Suppressor macrophage treated with lipopolysaccharide for 4 hours (primary cell): ENCODE measurements around the gene MTUS2.

ENCODE experiments used
- DNase-seq: peaks from one replicate; pipeline ENCODE4 v3.0.0-alpha.2; 2020

The MTUS2 gene

DNA sequence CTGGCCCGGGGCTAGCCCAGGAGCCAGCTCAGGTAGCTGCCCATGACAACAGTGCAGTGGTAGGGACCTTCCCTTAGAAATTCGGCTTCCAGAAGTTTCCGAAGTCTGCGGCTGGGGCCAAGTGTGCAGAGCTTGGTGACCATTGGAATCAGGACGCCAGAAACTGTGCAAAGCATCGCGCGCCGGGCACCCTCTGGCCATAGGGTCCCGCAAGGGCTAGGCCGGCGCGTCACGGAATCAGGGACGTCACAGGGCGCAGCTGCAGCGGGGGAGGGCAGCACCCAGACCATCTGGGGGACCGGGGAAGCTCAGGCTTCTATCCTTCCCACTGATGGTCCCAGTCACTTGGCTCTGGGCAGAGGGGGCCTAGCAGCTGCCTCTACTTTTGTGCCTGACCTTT, 219.1 kb downstream of the MTUS2 start:
- no peak for DNase-seq

GRCh38 chr13:29046588-29046987, 226.4 kb downstream of the MTUS2 start:
- DNase-seq, result no peak

DNA sequence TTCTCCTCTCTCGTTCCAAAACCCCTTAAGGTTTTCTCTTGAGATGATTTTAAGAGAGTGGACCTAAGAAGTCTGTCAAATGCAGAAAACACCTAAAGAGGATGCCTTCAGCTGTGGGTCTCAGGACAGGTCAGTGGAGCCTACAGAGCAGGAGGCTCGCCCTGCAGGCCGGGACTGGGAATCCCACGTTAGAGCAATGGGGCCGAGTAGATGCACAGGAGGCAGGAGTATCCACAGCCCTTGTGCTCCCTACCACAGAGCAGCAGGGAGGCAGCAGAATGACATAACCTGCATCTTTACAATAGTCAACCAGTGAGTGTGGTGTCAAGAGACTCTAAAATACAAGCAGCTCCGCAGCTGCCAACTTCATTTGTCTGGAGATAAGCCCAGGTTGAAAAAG, 229.4 kb downstream of the MTUS2 start:
- no peak for DNase-seq

- DNase-seq, result no peak
Observed at GRCh38 chr13:29050719-29051118, 230.6 kb downstream of the MTUS2 start.

DNA sequence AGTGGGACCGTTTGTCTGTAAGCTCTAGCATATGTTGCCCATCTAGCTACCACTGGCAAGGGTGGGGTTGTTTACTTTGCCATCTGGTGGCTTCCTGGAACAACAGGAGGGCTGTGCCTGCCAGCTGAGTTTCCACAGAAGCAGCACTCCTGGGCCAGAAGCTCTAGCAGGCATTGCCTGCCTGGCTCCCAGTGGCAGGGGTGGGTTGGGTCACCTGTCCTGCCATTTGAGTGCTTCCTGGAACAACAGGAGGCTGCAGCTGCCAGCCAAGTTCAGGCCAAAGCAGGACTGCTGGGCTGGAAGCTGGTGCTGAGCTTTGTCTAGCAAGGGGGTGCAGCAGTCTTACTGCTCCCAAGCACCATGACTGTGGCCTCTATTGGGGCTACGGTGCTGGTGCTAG, 239.7 kb downstream of the MTUS2 start:
- DNase-seq, result no peak

- DNase-seq, result no peak
Observed at GRCh38 chr13:29065142-29065541, 245.0 kb downstream of the MTUS2 start.

- DNase-seq, result no peak
Observed at GRCh38 chr13:29067306-29067945, 247.3 kb downstream of the MTUS2 start.

DNA sequence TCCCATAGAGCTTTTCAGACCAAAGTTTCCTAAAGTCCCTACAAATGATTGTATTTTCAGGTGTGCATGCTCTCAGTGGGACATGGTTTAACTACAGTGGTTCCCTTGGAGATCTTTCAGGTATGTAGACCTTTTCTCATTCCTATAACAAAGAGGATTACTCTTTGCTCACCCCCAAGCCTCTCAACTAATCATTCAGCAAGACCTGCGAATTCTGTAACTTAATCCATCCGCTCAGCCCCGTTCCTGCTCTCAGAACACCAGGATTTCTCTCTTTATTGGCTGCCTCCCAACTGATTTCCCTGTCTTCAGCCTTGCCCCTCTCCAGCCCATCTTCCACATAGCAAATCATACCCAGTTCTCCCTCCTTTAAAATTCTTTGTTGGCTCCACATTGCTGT, 253.6 kb downstream of the MTUS2 start:
- DNase-seq, result no peak

DNA sequence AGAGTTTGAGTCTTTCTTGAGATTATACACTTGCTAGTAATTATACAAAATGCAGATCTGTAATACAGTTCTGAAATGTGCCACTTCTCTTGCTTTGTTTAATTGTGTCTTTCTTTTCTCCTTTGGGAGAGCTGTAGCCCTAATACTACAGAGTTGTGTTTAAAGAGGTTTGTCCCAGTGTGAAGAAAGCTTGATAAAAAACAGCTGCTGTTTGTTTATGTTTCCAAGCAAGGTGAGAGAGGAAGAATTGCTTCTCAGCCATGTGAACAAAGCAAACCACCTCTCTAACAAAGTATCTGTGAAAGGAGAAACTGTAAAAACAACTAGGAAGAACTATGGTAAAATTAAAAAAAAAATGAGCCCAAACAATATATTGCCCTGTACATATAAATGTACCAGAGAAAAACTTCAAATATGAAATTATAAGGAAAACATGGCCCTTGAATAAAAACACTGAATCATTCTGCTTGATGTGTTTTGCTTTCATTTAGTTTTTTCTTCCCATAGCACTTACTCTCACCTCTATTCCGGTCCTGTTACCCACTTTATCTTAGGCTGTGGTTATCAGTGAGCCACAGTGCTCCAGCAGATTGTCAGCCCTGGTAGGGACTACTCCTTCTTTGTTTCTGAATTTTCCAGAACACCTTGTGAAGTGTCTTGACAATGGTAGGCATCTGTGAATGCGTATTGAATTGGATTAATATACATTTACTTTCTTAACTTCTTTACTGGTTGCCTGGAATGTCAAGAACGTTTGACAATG, 257.1 kb downstream of the MTUS2 start:
- DNase-seq, result no peak

DNA sequence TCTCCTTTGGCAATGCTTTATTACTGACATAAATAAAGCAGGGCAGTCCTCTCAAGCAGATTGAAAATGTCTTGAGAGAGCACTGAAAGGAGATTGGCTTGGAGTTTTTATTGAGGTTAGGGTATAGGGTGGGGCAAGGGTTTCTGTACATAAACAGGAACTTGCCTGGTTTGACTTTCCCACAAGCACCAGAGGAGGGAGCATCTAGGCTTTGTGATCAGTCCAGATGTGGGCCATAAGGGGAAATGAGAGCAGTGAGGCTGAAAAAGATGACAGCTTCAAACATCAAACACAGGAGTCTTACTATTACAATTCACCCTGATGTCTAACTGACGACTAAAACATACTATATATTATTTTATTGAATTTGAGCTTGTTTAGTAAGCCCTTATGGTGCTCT, 260.9 kb downstream of the MTUS2 start:
- DNase-seq, result peak; percentile 12

DNA sequence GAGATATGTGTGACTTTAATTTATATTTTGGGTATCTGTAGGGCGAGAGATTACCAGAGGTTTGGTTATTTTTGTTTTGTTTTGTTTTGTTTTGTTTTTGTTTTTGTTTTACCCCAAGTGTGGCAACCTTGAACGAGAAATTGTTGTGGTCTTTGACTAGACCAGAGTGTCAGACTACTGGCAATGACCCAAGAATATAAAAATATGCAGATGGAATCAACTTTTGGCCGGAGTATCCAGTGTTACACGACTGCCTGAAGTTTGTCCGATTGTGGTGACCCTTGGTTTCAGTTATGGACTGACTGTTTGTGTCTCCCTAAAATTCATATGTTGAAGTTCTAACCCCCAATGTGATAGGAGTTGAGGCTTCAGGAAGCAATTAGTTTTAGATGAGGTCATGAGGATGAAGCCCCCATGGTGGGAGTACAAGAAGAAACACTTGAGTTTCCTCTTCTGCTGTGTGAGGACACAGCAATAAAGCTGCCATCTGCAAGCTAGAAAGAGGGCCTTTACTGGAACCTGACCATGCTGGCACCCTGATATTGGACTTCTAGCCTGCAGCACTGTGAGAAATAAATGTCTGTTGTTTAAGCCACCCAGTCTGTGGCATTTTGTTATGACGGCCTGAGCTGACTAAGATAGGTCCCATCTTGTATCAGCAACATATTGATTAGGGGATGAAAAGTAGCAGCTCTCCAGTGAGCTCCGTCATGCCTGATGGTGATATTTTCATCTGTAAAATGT, 261.7 kb downstream of the MTUS2 start:
- DNase-seq, result no peak

GRCh38 chr13:29099781-29100406, 279.8 kb downstream of the MTUS2 start:
- no peak for DNase-seq

DNA sequence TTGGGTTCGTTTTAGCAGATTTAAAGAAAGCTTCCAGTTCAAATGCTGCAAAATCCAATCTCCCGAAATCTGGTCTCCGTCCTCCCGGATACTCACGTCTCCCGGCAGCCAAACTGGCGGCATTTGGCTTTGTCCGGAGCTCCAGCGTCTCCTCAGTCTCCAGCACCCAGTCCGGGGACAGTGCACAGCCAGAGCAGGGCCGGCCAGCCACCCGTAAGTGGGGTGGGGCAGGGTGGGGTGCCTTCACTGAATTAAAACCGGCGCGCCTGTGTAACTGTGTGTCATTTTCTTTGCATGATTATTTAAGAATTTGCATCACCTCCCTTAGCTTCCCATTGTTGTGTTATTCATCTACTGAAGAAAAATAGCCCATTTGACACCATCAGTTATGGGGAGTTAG, 280.6 kb downstream of the MTUS2 start:
- DNase-seq, result no peak

DNA sequence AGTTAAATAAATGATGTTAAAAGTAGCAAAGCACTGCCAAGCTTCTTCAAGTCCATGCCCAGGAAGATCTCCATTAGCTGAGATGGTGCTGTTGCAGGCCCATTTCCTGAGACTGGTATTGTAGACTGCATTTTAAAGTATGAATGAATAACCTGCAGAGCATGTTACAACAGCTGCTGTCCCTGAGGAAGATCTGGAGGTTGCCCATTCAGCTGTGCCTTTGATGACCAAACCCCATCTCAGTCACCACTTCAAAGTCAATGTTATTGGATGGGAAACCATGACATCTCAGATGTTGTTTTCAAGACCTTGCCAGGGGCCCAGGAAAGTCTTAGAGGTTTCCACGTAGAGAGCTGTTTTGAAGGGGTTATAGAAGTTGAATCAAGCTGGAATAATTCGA, 281.3 kb downstream of the MTUS2 start:
- DNase-seq, result no peak

DNA sequence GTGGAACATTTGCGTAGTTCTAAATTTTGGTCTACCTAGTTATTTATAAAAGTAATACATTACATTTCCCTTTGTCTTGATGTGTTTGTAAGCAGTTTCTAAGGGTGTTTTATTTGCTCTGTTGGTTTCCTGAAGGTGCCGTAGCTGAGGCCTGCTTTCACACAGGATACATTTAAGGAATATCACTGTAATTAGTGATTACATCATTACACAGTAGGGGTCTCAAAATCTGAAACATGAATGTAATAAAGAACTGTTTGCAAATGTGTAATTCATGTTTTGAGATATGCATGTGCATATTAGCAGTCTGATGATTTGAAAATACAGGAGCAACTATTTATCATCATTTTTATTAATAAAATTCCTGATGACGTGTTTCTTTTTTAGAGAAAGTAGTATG, 281.8 kb downstream of the MTUS2 start:
- no peak for DNase-seq

DNA sequence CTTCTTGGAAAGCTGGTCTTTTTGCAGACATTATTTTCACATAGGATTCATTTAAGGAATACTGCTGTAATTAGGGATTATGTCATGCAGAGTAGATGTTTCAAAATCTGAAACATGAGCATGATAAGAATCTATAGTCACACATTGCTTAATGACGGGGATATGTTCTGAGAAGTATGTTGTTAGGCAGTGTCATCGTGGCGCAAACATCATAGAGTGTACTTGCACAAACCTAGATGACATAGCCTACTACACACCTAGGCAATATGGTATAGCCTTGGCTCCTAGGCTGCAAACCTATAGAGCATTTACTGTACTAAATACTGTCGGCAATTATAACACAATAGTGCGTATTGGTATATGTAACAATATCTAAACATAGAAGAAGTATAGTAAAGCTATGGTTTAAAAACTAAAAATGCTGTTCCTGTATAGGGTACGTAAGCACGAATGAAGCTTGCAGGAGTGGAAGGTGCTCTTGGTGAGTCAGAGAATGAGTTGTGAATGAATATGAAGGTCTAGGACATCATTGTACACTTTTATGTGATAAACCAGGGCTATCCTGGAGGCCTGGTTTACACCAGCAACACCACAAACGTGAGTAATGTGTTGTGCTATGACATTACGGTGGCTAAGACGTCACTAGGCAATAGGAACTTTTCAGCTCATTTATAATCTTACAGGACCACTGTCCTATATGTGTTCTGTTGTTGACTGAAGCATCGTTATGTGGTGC, 283.1 kb downstream of the MTUS2 start:
- DNase-seq, result no peak

- DNase-seq, result no peak
Observed at GRCh38 chr13:29104461-29104860, 284.3 kb downstream of the MTUS2 start.

- no peak for DNase-seq
Observed at GRCh38 chr13:29105779-29106178, 285.6 kb downstream of the MTUS2 start.

DNA sequence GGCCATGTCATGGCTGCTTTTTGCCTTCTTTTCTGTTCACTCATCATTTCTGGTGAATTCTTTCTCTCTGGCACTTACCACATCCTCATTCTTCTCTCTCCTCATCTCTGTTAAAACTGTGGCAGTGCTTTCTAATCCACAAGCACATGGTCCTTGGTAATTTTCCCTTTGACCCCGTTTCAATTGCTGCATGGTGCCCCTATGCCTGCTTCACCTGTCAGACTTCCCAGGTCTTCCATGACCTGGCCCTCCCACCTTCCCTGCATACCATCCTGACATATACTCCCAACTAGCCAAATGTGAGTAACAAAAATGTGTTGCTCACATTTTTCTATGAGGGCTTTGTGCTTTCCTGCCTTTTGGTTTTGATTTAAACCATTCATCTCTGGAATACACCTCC, 286.5 kb downstream of the MTUS2 start:
- no peak for DNase-seq

GRCh38 chr13:29108068-29108786, 288.1 kb downstream of the MTUS2 start:
- no peak for DNase-seq

DNA sequence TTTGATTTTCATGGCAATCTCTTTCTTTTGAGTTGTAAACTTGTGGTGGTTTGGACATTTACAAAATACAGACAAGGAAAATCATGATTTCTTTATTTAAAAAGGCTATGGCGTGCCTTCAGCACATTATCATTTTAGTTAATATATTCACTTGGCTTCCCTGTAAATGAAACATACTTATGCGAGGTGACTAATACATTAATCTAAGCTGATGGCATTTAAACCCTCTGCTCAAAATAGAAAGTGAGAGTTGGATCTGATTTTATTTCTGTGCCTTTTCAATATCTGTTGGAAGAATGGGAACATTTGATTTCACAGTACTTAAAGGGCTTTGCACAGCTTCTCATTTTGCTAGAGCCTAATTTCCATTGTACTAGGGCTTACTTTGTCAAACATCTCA, 289.8 kb downstream of the MTUS2 start:
- DNase-seq, result no peak

DNA sequence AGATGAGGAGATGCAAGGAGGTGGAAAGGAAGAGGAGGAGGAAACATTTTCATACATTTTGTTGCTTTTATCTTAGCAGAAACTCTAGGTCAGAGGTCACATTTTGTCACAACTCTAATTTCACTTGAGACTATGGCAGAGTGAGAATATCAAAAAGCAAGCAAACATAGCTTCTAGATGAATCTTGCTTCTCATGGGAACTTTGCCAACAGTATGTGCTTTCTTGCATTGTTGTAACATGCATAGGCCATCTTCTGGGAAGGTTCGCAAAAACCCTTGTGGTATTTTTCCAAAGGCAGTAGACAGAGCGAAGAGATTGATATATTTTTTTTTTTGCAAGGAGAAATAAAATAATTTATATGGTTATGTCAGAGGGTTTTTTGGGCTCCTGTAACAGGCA, 291.3 kb downstream of the MTUS2 start:
- DNase-seq, result no peak
